Large intestine (tissue), 3 donors: Measurements from ENCODE around the gene MORC4. TPM values are rescaled to one million over a fixed set of nuclear protein-coding genes. Genes with fewer than 3 reads are reported as not detected.

Experiments used
- DNase-seq, 2 donors: peaks; one replicate each; pipeline versions ENCODE4 v3.0.0 to v3.0.0-alpha.2; 2013
- H3K27ac ChIP-seq: one replicate; pipeline ENCODE4 v1.5.1; 2013; ENCODE audit warnings: low read length
- H3K27me3 ChIP-seq: 2 replicates; pipeline ENCODE4 v1.6.1; 2013; ENCODE audit warnings: low read length; ENCODE audit not compliant: control insufficient read depth, insufficient read depth
- H3K36me3 ChIP-seq: 2 replicates; pipeline ENCODE4 v1.6.1; 2013; ENCODE audit warnings: low read length; ENCODE audit not compliant: control insufficient read depth, insufficient read depth
- H3K4me1 ChIP-seq: one replicate; pipeline ENCODE4 v1.6.1; 2013; ENCODE audit warnings: low read length; ENCODE audit not compliant: control insufficient read depth, insufficient read depth
- H3K4me3 ChIP-seq: one replicate; pipeline ENCODE4 v1.5.1; 2013; ENCODE audit warnings: low read length
- H3K9me3 ChIP-seq: one replicate; pipeline ENCODE4 v1.6.1; 2013; ENCODE audit warnings: mild to moderate bottlenecking, low read depth, low read length, moderate library complexity; ENCODE audit not compliant: control insufficient read depth
- WGBS: methylation state at CpG from one replicate; pipeline ENCODE4 v1.1.5; 2013; ENCODE audit warnings: low lambda C conversion rate; ENCODE audit not compliant: insufficient coverage; 5-methylcytosine and 5-hydroxymethylcytosine counted together
- polyA plus RNA-seq: library from polyadenylated mRNA; unstranded; fragments of 120-200 nt; gene quantifications from one replicate; pipeline ENCODE4 v1.2.1, GENCODE V29; 2013

MORC4 gene
- polyA plus RNA-seq, 1 donor: 15.2 TPM

DNA sequence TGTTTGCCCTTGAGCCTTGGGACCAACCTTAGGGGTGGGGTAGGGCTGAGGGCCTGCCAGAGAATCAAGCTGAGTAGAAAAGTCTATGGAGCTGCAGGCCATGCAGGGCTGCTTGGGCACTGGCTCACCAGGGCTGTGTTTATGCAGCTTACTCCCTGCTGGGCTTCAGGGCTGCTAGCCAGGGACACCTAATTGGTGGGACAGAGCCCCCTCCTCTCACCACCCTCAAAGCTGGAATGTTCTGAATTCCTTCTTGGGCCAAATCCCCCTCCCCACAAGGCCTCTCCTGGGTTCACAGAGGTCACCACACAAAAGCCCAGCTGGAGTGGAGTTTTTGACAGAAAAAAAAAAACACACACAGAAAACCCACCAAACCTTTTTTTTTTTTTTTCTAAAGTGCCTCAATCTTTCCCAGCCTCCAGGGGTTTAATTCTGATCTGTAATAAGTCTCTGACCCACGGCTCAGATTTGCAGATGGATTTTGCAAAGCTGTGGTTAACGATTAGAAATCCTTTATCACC lies 80.0 kb downstream of the MORC4 start, which contains the start of gene CLDN2:
TSS of gene CLDN2 (plus strand) at position 471 of the 521 bp plus-strand sequence. CDS start 7,827 bp downstream, outside the sequence.
- H3K9me3 ChIP-seq: no peaks in the 10 kb centered on the region

DNA sequence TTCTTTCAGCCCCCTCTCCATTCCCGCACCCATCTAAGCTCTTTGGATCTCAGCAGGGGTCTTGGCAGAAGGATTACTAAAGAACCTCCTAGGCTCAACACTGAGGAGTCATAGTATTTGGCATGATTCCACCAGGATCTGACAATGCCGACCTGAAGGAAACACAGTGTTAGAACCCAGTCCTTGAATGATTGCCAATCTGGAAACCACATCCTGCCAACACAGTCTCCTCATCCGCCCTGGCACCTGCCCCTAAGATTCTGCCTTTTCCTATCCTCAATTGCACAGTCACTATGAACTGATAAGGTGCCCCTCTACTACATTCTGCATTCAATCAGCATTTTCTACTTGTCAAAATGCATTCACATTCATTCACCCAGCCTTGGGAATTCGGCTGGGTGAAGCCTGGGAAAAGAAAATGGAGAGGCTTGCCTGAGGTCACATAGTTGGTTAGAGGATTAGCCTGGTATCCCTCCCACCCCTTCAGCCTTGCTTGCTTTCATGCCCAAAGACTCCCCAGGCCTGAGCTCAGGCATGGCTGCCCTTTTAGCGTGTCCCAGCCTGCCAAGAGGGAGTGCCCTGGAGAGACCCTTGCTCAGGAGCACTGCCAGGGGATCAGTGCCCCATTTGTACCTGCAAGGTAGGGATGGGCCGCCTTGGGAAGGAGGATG lies 82.0 kb downstream of the MORC4 start:
- Histone ChIP-seq H3K9me3 (no peaks in the 10 kb centered on the region), H3K4me1 (peaks cover 13% of the 10 kb centered on the region), H3K4me3 (no peak overlapping the region), H3K27me3 (no peaks in the 10 kb centered on the region), H3K27ac (no peak overlapping the region), H3K36me3 (no peaks in the 10 kb centered on the region)
- no peak for DNase-seq
- WGBS: no CpG with 5 or more reads among the region's 6 CpGs

More for the DNA sequence above, 80.0 kb downstream of the MORC4 start, which contains the start of gene CLDN2:
- Histone ChIP-seq H3K27ac (no peak within 1 kb of the TSS), H3K27me3 (no peaks in the 10 kb centered on the region), H3K36me3 (no peaks in the 10 kb centered on the region), H3K4me1 (peaks cover 8% of the 10 kb centered on the region), H3K4me3 (no peak within 1 kb of the TSS)
- no CpG with 5 or more reads among the region's 2 CpGs for WGBS
- no peak for DNase-seq

DNA sequence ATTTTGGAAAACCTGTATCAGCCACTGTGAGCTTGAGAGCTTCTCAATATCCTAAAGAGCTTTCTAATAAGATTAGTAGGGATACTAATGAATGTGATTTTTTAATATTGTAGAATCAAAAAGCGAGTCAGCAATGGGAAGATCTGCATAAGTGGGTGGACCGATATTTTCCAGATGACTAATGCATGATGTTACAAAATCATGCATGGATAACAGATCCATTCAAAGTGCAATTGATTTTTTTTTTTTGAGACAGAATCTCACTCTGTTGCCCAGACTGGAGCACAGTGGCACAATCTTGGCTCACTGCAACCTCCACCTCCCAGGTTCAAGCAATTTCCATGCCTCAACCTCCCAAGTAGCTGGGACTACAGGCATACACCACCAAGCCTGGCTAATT lies 87.1 kb downstream of the MORC4 start:
- Histone ChIP-seq H3K27ac (peak overlapping the region; percentile 84), H3K9me3 (no peaks in the 10 kb centered on the region), H3K4me3 (no peak overlapping the region), H3K4me1 (peaks cover 17% of the 10 kb centered on the region), H3K27me3 (no peaks in the 10 kb centered on the region), H3K36me3 (no peaks in the 10 kb centered on the region)
- no peak for DNase-seq
- whole genome bisulfite sequencing: no CpG with 5 or more reads among the region's 2 CpGs

- no CpG with 5 or more reads among the region's 6 CpGs for WGBS
- Histone ChIP-seq H3K27ac (peak overlapping the region; percentile 90), H3K9me3 (no peaks in the 10 kb centered on the region), H3K27me3 (no peaks in the 10 kb centered on the region), H3K4me3 (no peak overlapping the region), H3K4me1 (peaks cover 53% of the 10 kb centered on the region), H3K36me3 (no peaks in the 10 kb centered on the region)
- DNase-seq: peak; percentile 74 to 89
Measured at GRCh38 chrX:106906361-106906760, 93.7 kb downstream of the MORC4 start.

DNA sequence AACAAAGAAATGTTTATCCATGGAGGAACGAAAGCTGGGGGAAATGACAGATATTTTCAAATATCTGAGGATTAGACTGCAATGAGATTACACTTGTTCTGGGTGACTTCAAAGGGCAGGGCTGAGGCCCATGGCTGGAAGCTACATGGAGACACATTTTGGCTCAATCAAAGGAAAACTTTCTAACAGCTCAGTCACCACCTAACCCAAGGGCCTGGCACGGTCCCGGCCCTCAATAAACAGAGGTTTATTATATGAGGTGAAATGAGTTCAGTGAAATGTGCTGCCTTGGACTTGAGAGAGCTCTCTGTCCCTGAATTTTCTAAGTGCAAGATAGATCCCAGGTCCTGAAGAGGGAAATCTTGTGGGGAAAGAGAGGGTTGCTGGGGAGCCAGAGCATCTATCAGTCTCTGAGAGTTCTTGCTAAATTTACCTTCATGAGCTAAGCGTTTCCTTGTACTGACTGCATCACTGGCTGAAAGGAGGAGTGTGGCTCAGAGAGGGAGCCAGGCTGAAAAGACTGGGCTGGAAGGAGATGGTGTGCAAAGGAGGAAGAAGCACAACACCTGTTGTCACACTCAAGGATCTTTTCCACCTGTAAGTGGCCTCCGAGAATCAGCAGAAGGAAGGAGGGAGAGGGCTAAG lies 94.8 kb downstream of the MORC4 start:
- no peaks in the 10 kb centered on the region for H3K9me3 ChIP-seq
- H3K4me3 ChIP-seq: no peak overlapping the region
- peaks cover 63% of the 10 kb centered on the region for H3K4me1 ChIP-seq
- peak overlapping the region; percentile 90 for H3K27ac ChIP-seq
- no peaks in the 10 kb centered on the region for H3K27me3 ChIP-seq
- DNase-seq: no peak
- H3K36me3 ChIP-seq: no peaks in the 10 kb centered on the region
- WGBS: no CpG with 5 or more reads among the region's 5 CpGs

DNA sequence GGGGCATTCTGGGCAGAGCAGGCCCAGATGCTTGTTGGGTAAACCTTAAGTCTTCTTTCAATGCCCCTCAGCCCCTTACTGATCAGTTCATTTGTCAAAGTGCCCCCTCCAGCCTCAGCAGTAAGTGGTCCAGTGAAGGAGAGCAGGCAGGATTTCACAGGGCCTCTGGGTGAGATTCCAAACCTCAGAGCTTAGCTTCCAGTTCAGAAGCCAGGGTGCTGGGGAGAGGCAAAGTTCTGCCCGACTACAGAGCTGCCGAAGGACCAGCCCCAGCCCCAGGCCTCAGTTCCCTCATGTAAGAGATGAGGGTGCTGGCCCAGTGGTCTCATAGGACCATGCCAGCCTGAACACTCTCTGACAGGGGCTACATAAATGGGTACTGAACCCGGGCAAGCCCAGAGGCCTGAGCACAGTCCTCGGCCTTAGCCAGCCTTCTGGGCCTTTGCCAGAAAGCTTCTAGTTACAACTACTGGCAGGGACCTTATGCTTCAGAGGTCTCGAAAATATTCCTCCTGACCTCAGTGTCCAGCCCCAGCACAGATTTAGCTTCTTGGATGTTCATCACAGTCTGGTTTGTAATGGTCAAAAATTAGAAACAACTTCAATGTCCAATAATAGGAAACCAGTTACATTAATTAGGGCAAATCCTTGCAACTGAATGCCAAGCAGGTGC lies 96.0 kb downstream of the MORC4 start:
- no CpG with 5 or more reads among the region's 5 CpGs for WGBS
- H3K4me1 ChIP-seq: peaks cover 70% of the 10 kb centered on the region

GRCh38 chrX:106903291-106903824 lies 96.7 kb downstream of the MORC4 start, which contains the start of gene RIPPLY1:
TSS of gene RIPPLY1 (minus strand) at chrX:106903341. CDS start at chrX:106903287, 54 bp downstream.
- Histone ChIP-seq H3K9me3 (no peaks in the 10 kb centered on the region), H3K4me3 (no peak within 1 kb of the TSS), H3K4me1 (peaks cover 71% of the 10 kb centered on the region), H3K27ac (peak within 1 kb of the TSS; percentile 74), H3K36me3 (no peaks in the 10 kb centered on the region), H3K27me3 (no peaks in the 10 kb centered on the region)
- WGBS: no CpG with 5 or more reads among the region's 1 CpG
- no peak for DNase-seq

More for the DNA sequence above, 96.0 kb downstream of the MORC4 start:
- no peaks in the 10 kb centered on the region for H3K9me3 ChIP-seq
- H3K4me3 ChIP-seq: no peak overlapping the region
- H3K36me3 ChIP-seq: no peaks in the 10 kb centered on the region
- H3K27ac ChIP-seq: no peak overlapping the region
- H3K27me3 ChIP-seq: no peaks in the 10 kb centered on the region
- DNase-seq: no peak

- Histone ChIP-seq H3K27ac (peak overlapping the region; percentile 74), H3K9me3 (no peaks in the 10 kb centered on the region), H3K4me1 (peaks cover 69% of the 10 kb centered on the region), H3K36me3 (no peaks in the 10 kb centered on the region), H3K27me3 (no peaks in the 10 kb centered on the region), H3K4me3 (no peak overlapping the region)
- peak; percentile 56 to 76 for DNase-seq
- no CpG with 5 or more reads among the region's 2 CpGs for WGBS
Measured at GRCh38 chrX:106902684-106903083, 97.3 kb downstream of the MORC4 start.

DNA sequence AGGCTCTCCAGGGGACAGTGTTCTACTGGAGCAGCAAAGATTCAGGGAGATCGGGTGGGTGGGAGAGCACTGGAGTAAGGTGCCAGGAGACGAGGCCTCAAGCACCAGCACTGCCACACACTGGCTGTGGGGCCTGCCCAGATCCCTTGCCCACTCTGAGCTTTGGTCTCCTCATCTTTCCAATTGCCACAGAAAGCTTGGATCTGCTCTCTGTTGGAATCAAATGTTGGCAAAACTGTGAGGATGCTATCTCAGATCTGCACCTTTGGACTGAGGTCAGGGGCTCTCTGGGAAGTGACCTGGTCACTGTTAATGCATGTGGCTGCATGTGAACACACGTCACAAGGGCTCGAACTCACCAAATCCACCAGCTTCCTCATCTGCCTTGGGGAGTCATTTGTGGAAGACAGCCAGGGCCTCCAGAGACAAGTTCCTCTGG lies 98.2 kb downstream of the MORC4 start:
- peak overlapping the region; percentile 74 for H3K27ac ChIP-seq
- H3K36me3 ChIP-seq: no peaks in the 10 kb centered on the region
- H3K9me3 ChIP-seq: no peaks in the 10 kb centered on the region
- no CpG with 5 or more reads among the region's 4 CpGs for WGBS
- DNase-seq: peak in 1 of 2 donors; percentile 29
- no peaks in the 10 kb centered on the region for H3K27me3 ChIP-seq
- H3K4me3 ChIP-seq: no peak overlapping the region
- peaks cover 64% of the 10 kb centered on the region for H3K4me1 ChIP-seq

GRCh38 chrX:106901341-106901740 lies 98.7 kb downstream of the MORC4 start:
- H3K27ac ChIP-seq: peak overlapping the region; percentile 74
- no peak overlapping the region for H3K4me3 ChIP-seq
- DNase-seq: peak; percentile 43 to 67
- peaks cover 60% of the 10 kb centered on the region for H3K4me1 ChIP-seq
- no CpG with 5 or more reads among the region's 3 CpGs for WGBS
- no peaks in the 10 kb centered on the region for H3K36me3 ChIP-seq
- H3K27me3 ChIP-seq: no peaks in the 10 kb centered on the region
- no peaks in the 10 kb centered on the region for H3K9me3 ChIP-seq
